ENCODE measurements around the gene SOWAHA.
A peak's percentile ranks its signal among the peaks of the same experiment; 100 is the strongest.

SOWAHA gene

DNA sequence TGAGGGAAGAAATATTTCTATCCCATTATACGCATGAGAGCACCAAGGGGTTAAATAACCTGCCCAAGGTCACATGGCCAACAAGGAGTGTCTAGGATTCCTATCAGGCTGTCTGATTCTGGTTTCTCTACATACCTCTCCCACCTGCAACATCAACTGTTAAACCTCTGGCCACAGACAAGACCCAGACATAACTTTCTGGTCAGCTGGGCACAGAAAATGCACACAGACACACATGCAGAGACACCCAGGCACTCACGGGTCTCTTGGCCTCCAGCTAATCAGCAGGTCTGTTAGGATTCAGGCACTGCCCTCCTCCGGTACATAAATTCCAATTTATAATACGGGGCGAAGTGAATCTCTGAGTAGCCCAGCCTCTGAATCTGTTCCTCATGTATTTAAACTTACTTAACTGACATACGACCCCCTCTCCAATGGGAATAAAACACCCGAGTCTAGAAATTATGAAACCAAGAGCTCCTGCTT, 37.6 kb upstream of the SOWAHA start:
- no peak overlapping the region for H3K27ac ChIP-seq (ENCODE audit: low read depth, low read length, poor library complexity, severe bottlenecking)
- H4K20me1 ChIP-seq (ENCODE audit: insufficient read depth, low read length), result no peaks in the 10 kb centered on the region
- H3K36me3 ChIP-seq (ENCODE audit: insufficient read depth, low read length), result no peaks in the 10 kb centered on the region
- H3K9ac ChIP-seq (ENCODE audit: low read length), result no peak overlapping the region
- no peak overlapping the region for H2AFZ ChIP-seq (ENCODE audit: low read length)
- TF ChIP-seq EZH2 (IDR thresholded peaks at IDR 0.05; ENCODE audit: borderline replicate concordance, low read length), result no peak
- H3K4me1 ChIP-seq (ENCODE audit: insufficient read depth, low read length, severe bottlenecking), result no peaks in the 10 kb centered on the region
- H3K9me2 ChIP-seq (ENCODE audit: low read depth, low read length), result no peaks in the 10 kb centered on the region
- no peaks in the 10 kb centered on the region for H3K79me2 ChIP-seq (ENCODE audit: insufficient read depth, low read length)
- peaks cover 5% of the 10 kb centered on the region; the same call in 1 of the 2 replicates for H3K27me3 ChIP-seq (ENCODE audit: insufficient read depth, low read length)
- no peak overlapping the region for H3K4me3 ChIP-seq (ENCODE audit: low read depth, low read length, poor library complexity, severe bottlenecking)
- no peaks in the 10 kb centered on the region for H3K9me3 ChIP-seq (ENCODE audit: low read length)
- no peak overlapping the region for H3K4me2 ChIP-seq (ENCODE audit: low read length)
- no peaks in the 10 kb centered on the region for H3F3A ChIP-seq (ENCODE audit: insufficient read depth, low read length)

DNA sequence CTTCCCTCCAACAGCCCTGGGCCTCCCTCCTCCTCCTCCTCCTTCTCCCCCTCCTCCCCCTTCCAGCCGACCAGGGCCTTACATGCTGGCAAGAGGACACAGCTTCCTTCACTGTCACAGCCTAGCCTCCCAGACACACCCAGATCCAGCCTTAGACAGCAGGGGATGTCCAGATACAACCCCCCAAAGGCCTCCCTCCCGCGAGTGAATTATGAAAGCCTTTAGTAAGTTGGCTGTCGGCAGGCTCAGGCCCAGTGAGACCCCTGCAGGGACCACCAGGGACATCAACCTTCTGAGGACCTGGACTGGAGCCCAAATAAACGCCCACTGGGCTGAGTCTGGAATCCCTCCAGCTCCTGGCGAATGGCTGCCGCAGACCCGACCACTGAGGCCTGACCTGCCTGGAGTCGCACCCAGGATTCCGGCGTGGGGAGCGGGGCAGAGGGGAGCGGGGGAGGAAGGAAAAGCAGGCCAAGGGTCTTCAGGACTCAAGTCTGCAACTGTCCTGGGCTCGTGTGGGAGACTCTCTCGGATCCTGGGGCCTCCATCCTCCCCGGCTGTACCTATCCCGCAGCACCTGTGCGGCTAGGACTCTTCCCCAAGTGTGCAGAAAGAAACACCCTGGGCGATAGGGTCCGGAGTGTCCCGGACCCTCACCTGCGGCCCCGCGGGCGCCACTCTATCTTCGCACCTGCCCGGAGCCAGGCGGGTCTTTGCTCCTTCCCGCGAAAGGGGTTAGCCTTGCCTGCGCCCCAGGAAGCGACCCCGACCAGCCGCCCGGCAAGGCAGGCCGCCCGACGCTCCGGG, 36.8 kb upstream of the SOWAHA start:
- H2AFZ ChIP-seq (ENCODE audit: low read length), result no peak overlapping the region

DNA sequence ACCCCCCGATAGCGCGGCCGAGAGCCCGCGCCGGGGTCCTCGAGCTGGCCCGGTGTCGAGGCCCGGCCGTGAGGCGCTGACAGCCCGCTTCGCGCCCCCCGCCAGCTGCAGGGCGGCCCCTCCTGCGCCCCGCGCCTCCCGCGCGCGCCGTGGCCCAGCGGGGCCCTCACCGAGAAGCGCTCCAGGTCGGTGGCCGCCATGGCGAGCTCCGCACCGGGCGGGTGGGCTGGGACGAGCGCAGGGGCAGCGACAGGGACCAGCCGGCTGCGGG, 36.2 kb upstream of the SOWAHA start:
- H3K4me1 ChIP-seq (ENCODE audit: insufficient read depth, low read length, severe bottlenecking), result no peaks in the 10 kb centered on the region
- peaks cover 5% of the 10 kb centered on the region; the same call in 1 of the 2 replicates for H3K27me3 ChIP-seq (ENCODE audit: insufficient read depth, low read length)
- H3K79me2 ChIP-seq (ENCODE audit: insufficient read depth, low read length), result no peaks in the 10 kb centered on the region
- H3K36me3 ChIP-seq (ENCODE audit: insufficient read depth, low read length), result no peaks in the 10 kb centered on the region
- peak overlapping the region; percentile 44 for H3K4me2 ChIP-seq (ENCODE audit: low read length)
- H3K4me3 ChIP-seq (ENCODE audit: low read depth, low read length, poor library complexity, severe bottlenecking), result peak overlapping the region; percentile 61
- H4K20me1 ChIP-seq (ENCODE audit: insufficient read depth, low read length), result no peaks in the 10 kb centered on the region
- TF ChIP-seq, protein P1, sequence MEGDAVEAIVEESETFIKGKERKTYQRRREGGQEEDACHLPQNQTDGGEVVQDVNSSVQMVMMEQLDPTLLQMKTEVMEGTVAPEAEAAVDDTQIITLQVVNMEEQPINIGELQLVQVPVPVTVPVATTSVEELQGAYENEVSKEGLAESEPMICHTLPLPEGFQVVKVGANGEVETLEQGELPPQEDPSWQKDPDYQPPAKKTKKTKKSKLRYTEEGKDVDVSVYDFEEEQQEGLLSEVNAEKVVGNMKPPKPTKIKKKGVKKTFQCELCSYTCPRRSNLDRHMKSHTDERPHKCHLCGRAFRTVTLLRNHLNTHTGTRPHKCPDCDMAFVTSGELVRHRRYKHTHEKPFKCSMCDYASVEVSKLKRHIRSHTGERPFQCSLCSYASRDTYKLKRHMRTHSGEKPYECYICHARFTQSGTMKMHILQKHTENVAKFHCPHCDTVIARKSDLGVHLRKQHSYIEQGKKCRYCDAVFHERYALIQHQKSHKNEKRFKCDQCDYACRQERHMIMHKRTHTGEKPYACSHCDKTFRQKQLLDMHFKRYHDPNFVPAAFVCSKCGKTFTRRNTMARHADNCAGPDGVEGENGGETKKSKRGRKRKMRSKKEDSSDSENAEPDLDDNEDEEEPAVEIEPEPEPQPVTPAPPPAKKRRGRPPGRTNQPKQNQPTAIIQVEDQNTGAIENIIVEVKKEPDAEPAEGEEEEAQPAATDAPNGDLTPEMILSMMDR (IDR thresholded peaks at IDR 0.05; ENCODE audit: low read length), result no peak
- TF ChIP-seq EZH2 (IDR thresholded peaks at IDR 0.05; ENCODE audit: borderline replicate concordance, low read length), result no peak
- no peaks in the 10 kb centered on the region for H3F3A ChIP-seq (ENCODE audit: insufficient read depth, low read length)
- no peak overlapping the region for H3K9ac ChIP-seq (ENCODE audit: low read length)
- no peak overlapping the region for H3K27ac ChIP-seq (ENCODE audit: low read depth, low read length, poor library complexity, severe bottlenecking)
- H3K9me3 ChIP-seq (ENCODE audit: low read length), result no peaks in the 10 kb centered on the region
- H2AFZ ChIP-seq (ENCODE audit: low read length), result no peak overlapping the region
- no peaks in the 10 kb centered on the region for H3K9me2 ChIP-seq (ENCODE audit: low read depth, low read length)

More for the DNA sequence above, 36.8 kb upstream of the SOWAHA start:
- no peaks in the 10 kb centered on the region for H3K4me1 ChIP-seq (ENCODE audit: insufficient read depth, low read length, severe bottlenecking)
- H3K4me2 ChIP-seq (ENCODE audit: low read length), result peak overlapping the region; percentile 44
- peaks cover 5% of the 10 kb centered on the region; the same call in 1 of the 2 replicates for H3K27me3 ChIP-seq (ENCODE audit: insufficient read depth, low read length)
- H3K9me2 ChIP-seq (ENCODE audit: low read depth, low read length), result no peaks in the 10 kb centered on the region
- no peak overlapping the region for H3K9ac ChIP-seq (ENCODE audit: low read length)
- no peaks in the 10 kb centered on the region for H4K20me1 ChIP-seq (ENCODE audit: insufficient read depth, low read length)
- no peaks in the 10 kb centered on the region for H3K79me2 ChIP-seq (ENCODE audit: insufficient read depth, low read length)
- no peak overlapping the region for H3K27ac ChIP-seq (ENCODE audit: low read depth, low read length, poor library complexity, severe bottlenecking)
- H3K9me3 ChIP-seq (ENCODE audit: low read length), result no peaks in the 10 kb centered on the region
- H3K36me3 ChIP-seq (ENCODE audit: insufficient read depth, low read length), result no peaks in the 10 kb centered on the region
- no peak for TF ChIP-seq EZH2 (IDR thresholded peaks at IDR 0.05; ENCODE audit: borderline replicate concordance, low read length)
- TF ChIP-seq, protein P1 (IDR thresholded peaks at IDR 0.05; ENCODE audit: low read length), result no peak
- H3F3A ChIP-seq (ENCODE audit: insufficient read depth, low read length), result no peaks in the 10 kb centered on the region
- H3K4me3 ChIP-seq (ENCODE audit: low read depth, low read length, poor library complexity, severe bottlenecking), result peak overlapping the region; percentile 61
